Activated B cell treated with CpG ODN at 0.5 μM for 24 hours (primary cell): Measurements from ENCODE around the gene SH3RF2. TPM values are rescaled to one million over a fixed set of nuclear protein-coding genes. Genes with fewer than 3 reads are reported as not detected.

Experiments used
- ATAC-seq: fragments of 200-7000 bp; cut with Tn5 transposase; one replicate; pipeline ENCODE4 v1.10.0; 2021; ENCODE audit warnings: low read depth, mild to moderate bottlenecking, moderate library complexity
- CTCF ChIA-PET: fragments of 350-600 bp; sonication (Branson Sonifier 250); formaldehyde crosslinking; loops from one replicate; lab custom pipeline; 2021; ENCODE audit warnings: antibody characterized with exemption; lab: Charles Lee
- POLR2A ChIA-PET: fragments of 350-600 bp; sonication (Branson Sonifier 250); formaldehyde crosslinking; loops from one replicate; lab custom pipeline; 2021; ENCODE audit warnings: antibody characterized with exemption; lab: Charles Lee
- DNase-seq: peaks from one replicate; pipeline ENCODE4 v3.0.0; 2022
- H3K27ac Mint-ChIP-seq: one replicate; pipeline ENCODE4 v1.8.0; 2020; ENCODE audit warnings: mixed read lengths
- H3K27me3 Mint-ChIP-seq: one replicate; pipeline ENCODE4 v1.8.0; 2021; ENCODE audit warnings: mixed read lengths
- H3K36me3 Mint-ChIP-seq: one replicate; pipeline ENCODE4 v1.8.0; 2021; ENCODE audit warnings: low read depth, mixed read lengths
- H3K4me1 Mint-ChIP-seq: one replicate; pipeline ENCODE4 v1.8.0; 2021; ENCODE audit warnings: mixed read lengths
- H3K4me3 Mint-ChIP-seq: one replicate; pipeline ENCODE4 v1.8.0; 2020; ENCODE audit warnings: mild to moderate bottlenecking, mixed read lengths
- H3K9me3 Mint-ChIP-seq: one replicate; pipeline ENCODE4 v1.8.0; 2020; ENCODE audit warnings: mixed read lengths
- CTCF ChIP-seq: fragments of 200-600 bp; IDR thresholded peaks from one replicate; pipeline ENCODE4 v1.8.0; 2022; ENCODE audit warnings: antibody characterized with exemption, mild to moderate bottlenecking
- intact Hi-C: fragments of 100-400 bp; cut with micrococcal nuclease; formaldehyde crosslinking; loops from one replicate; pipeline ENCODE4 v1.15.1; 2024
- total RNA-seq: library from RNA; stranded (reverse); gene quantifications from 2 replicates; pipeline ENCODE4 v1.2.3, GENCODE V29; 2022

The SH3RF2 gene
- total RNA-seq, 1 donor from 2014 or later = not detected

GRCh38 chr5:145898171-145898570 is 38.2 kb upstream of the SH3RF2 start:
- Mint-ChIP-seq H3K36me3 (no peaks in the 10 kb centered on the region), H3K27ac (no peak overlapping the region), H3K9me3 (peaks cover 14% of the 10 kb centered on the region), H3K4me3 (no peak overlapping the region), H3K27me3 (peaks cover 3% of the 10 kb centered on the region), H3K4me1 (no peaks in the 10 kb centered on the region)
- ATAC-seq = no peak
- intact Hi-C loops = no loop called here
- ChIA-PET CTCF (no interaction called here), POLR2A (no interaction called here)
- TF ChIP-seq CTCF = no peak
- DNase-seq = no peak

- Mint-ChIP-seq H3K9me3 (peaks cover 14% of the 10 kb centered on the region), H3K4me1 (no peaks in the 10 kb centered on the region), H3K27ac (no peak overlapping the region), H3K4me3 (no peak overlapping the region), H3K36me3 (no peaks in the 10 kb centered on the region), H3K27me3 (peaks cover 4% of the 10 kb centered on the region)
- TF ChIP-seq CTCF = no peak
- intact Hi-C loops = no loop called here
- ChIA-PET CTCF (no interaction called here), POLR2A (no interaction called here)
- no peak for ATAC-seq
- DNase-seq = no peak
Observed at GRCh38 chr5:145902421-145902820, 34.0 kb upstream of the SH3RF2 start.

- no peak for TF ChIP-seq CTCF
- POLR2A ChIA-PET = no interaction called here
- ATAC-seq = no peak
- Mint-ChIP-seq H3K4me3 (no peak overlapping the region), H3K4me1 (no peaks in the 10 kb centered on the region), H3K9me3 (peaks cover 14% of the 10 kb centered on the region), H3K27me3 (peaks cover 4% of the 10 kb centered on the region), H3K27ac (no peak overlapping the region), H3K36me3 (no peaks in the 10 kb centered on the region)
- CTCF ChIA-PET = no interaction called here
- intact Hi-C loops = no loop called here
- no peak for DNase-seq
Observed at GRCh38 chr5:145903113-145903512, 33.3 kb upstream of the SH3RF2 start.

- H3K4me1 Mint-ChIP-seq = no peaks in the 10 kb centered on the region
- peaks cover 4% of the 10 kb centered on the region for H3K27me3 Mint-ChIP-seq
- no peak overlapping the region for H3K27ac Mint-ChIP-seq
- no peak for TF ChIP-seq CTCF
- DNase-seq (no peak), ATAC-seq (no peak)
- ChIA-PET CTCF (no interaction called here), POLR2A (no interaction called here)
- H3K9me3 Mint-ChIP-seq = peaks cover 12% of the 10 kb centered on the region
- intact Hi-C loops = no loop called here
- no peaks in the 10 kb centered on the region for H3K36me3 Mint-ChIP-seq
- no peak overlapping the region for H3K4me3 Mint-ChIP-seq
Observed at GRCh38 chr5:145903867-145904266, 32.5 kb upstream of the SH3RF2 start.

- intact Hi-C loops = no loop called here
- TF ChIP-seq CTCF = no peak
- H3K4me3 Mint-ChIP-seq = no peak overlapping the region
Observed at GRCh38 chr5:145904743-145905142, 31.6 kb upstream of the SH3RF2 start.

More at GRCh38 chr5:145904743-145905142, 31.6 kb upstream of the SH3RF2 start:
- ATAC-seq = no peak
- Mint-ChIP-seq H3K36me3 (no peaks in the 10 kb centered on the region), H3K9me3 (peaks cover 4% of the 10 kb centered on the region), H3K27me3 (peaks cover 4% of the 10 kb centered on the region), H3K4me1 (no peaks in the 10 kb centered on the region), H3K27ac (no peak overlapping the region)
- ChIA-PET CTCF (no interaction called here), POLR2A (no interaction called here)
- DNase-seq = no peak
